CD4-positive, alpha-beta T cell treated with Interleukin-6 at 100 ng/mL for 8 hours (primary cell): Measurements from ENCODE around the gene CMTM2.
A peak's percentile ranks its signal among the peaks of the same experiment; 100 is the strongest.

Experiments used
- DNase-seq: peaks from one replicate; pipeline ENCODE4 v3.0.0-alpha.2; 2020; ENCODE audit warnings: mixed read lengths, low spot score

The CMTM2 gene

GRCh38 chr16:66578651-66579531 is at the start of gene CMTM2:
Gene CMTM2, plus strand, starts transcription at chr16:66579463. Its CDS starts 145 bp downstream, at chr16:66579608.
- DNase-seq = no peak

DNA sequence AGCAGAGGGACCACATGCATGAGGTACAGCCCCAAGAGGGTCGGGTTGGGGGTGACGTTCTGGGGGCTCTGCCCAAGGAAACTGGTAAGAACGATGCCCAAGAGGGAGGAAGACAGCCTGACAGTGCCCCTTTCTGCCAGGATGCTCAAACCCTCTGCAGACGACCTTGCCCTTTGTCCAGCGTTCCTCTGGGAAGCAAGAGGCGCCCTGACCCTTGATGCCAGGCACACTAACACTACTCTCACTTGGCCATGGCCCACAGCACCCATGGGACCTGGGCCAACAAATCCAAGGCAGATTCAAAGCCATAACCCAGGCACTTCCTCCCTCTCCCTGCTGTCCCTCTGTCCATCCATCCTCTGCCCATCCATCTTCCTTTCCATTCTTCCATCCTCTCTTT is 49.8 kb upstream of the CMTM2 start:
- no peak for DNase-seq

- no peak for DNase-seq
Measured at GRCh38 chr16:66534376-66534799, 44.9 kb upstream of the CMTM2 start.

- no peak for DNase-seq
Measured at GRCh38 chr16:66536525-66536924, 42.7 kb upstream of the CMTM2 start.

DNA sequence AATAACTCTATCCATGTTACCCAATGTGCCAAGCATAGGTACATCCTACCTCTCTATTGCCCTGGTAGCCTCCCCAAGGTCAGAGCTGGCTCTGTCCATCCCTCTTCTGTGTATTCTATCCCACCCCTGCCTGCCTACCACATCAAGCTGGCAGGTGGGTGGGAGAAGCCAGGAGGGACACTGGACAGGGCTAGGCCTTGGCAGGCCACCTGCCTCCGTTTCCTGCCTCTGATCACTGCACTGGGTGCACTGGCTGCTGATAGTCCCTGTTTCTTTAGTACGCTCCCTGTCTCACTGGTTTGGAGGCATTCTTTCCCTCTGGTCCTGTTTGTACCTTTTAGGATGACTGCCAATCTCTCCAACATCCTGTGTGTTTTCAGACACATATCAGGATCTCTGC is 42.0 kb upstream of the CMTM2 start:
- no peak for DNase-seq

DNA sequence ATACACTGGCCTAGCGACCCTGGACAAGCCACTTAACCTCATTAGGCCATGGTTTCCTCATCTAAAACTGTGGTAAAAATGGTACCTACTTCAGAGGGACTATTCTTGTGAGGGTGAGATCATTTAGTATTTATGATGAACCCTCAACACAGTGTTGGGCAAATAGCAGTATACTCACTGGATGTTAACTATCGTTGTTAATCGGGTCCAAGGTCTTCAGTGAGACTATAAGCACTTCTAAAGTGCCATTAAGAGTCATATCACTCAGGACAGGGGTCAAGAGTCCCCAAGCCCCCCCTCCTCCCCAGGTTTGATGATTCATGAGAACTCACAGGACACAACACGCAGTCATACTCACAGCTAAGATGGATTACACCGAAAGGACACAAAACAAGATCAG is 40.4 kb upstream of the CMTM2 start:
- DNase-seq = no peak

DNA sequence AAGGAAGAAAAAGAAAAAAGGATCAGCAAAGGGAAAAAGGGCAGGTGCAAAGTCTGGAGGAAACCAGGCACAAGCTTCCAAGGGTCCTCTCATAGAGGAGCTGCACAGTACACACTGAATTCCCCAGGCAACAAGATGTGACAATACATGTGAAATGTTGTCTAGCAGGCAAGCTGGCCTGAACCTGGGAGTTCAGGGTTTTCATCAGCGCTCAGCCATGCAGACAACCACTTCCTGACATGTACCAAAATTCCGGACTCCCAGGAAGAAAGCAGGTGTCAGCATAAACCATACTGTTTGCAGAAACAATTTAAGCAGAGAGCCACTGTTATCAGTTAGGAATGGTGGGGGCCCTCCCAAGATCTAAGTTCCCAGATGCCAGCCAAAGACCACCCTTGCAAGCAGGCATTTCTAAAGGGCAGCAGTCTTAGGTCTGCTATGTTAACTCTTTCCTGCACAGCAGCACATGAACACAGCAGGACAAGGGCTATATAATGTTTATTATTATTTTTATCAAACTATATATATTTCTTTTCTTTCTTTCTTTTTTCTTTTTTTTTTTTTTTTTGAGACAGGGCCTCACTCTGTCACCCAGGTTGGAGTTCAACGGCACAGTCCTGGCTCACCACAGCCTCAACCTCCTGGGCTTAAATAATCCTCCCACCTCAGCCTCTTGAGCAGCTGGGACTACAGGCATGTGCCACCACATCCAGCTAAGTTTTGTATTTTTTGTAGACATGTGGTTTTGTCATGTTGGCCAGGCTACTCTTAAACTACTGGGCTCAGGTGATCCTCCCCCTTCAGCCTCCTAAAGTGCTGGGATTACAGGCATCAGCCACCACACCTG is 39.4 kb upstream of the CMTM2 start:
- peak; percentile 17 for DNase-seq

DNA sequence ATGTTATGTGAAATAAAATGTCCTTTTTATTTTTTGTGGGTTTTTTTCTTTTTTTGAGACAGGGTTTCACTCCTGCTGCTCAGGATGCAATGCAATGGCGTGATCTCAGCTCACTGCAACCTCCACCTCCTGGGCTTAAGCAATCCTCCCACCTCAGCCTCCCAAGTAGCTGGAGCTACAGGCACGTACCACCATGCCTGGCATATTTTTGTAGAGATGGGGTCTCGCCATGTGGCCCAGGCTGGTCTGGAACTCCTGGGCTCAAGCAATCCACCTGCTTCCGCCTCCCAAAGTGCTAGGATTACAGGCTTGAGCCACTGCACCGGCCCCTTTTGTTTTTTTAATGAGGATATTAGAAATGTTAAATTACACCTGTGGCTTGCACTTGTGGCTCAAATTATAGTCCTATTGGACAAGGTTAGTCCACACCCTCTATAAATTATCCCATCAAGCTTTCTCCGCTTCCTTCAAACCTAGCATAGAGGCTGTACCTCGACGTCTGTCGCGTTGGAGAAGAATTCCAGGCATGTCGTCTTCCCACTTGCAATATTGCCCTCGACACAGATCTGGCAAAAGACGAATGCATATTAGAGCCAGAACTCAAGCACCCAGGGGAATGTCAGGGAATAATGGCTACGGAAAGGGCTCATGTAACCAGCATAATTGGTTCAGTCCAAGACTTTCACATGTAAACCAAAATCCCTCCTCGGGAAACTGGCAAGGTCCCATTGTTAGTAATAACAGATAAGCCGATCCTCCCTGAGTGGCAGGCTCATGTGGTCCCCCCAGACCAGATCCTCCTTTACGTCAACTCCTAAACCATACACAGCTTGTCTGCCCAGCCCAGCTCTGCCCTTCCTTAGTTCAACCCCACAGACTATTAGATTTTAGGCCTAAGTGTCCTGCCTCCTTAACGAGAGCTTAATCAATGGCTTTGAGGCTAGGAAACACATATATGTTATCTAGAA is 37.6 kb upstream of the CMTM2 start:
- no peak for DNase-seq

GRCh38 chr16:66542396-66542795 is 36.9 kb upstream of the CMTM2 start:
- no peak for DNase-seq

- DNase-seq = no peak
Measured at GRCh38 chr16:66543541-66543940, 35.7 kb upstream of the CMTM2 start.

- no peak for DNase-seq
Measured at GRCh38 chr16:66544016-66544757, 35.1 kb upstream of the CMTM2 start.

DNA sequence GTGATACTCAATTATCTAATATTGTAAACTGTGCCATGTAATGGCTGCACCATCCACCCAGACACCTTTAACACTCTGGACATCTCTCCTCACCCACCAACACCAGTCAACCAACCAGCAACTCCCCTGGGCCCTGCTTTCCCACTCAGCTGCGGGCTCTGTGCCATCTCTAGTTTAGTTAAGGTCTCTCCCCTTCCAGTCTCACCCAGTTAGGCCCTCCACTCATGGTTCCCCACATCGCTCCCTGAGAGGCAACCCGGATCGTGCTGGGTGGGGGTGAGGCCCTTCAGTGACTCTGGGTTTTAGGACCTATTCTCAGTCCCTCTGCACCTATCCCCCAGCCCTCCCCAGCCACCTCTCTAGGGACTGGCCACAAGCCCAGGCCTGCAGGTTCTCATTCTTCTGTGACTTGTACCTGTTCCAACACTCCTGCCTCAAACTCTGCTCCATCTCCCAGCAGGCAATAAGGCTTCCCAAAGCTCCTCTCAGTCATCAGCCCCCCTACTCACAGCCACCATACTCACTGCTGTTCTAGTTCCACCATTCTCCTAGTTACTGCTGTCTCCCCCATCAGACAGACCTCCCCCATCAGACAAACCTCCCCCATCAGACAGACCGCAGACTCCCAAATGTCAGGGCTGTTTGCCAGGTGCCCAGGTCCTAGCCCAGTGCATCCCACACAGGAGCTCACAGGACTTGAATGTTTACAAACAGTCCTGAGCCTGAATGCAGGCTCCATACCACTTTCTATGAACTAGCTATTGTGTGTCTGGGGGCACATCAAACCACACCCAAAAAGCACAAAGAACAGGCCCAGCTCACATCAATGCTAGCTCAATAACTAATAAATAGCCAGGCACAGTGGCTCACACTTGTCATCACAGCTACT is 31.9 kb upstream of the CMTM2 start:
- DNase-seq = no peak

DNA sequence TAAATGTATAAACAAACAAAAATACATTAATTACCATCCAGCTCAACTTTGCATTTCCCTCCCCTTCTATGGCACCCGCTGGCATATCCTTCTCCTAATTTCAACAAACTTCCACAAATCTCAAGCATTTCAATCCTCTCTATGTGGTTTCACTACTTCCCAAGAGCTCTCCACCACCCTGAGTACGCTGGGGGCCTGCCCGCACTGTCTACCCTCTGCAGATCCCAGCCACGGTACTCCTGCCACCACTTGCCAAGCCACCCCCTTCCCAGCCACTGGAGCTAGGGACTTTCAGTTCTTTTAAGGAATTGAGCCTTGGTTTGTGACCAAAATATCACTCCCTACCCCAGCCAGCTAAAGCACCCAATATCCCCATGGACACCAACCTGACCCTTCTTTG is 31.2 kb upstream of the CMTM2 start:
- no peak for DNase-seq

GRCh38 chr16:66548868-66549267 is 30.4 kb upstream of the CMTM2 start:
- DNase-seq = no peak

DNA sequence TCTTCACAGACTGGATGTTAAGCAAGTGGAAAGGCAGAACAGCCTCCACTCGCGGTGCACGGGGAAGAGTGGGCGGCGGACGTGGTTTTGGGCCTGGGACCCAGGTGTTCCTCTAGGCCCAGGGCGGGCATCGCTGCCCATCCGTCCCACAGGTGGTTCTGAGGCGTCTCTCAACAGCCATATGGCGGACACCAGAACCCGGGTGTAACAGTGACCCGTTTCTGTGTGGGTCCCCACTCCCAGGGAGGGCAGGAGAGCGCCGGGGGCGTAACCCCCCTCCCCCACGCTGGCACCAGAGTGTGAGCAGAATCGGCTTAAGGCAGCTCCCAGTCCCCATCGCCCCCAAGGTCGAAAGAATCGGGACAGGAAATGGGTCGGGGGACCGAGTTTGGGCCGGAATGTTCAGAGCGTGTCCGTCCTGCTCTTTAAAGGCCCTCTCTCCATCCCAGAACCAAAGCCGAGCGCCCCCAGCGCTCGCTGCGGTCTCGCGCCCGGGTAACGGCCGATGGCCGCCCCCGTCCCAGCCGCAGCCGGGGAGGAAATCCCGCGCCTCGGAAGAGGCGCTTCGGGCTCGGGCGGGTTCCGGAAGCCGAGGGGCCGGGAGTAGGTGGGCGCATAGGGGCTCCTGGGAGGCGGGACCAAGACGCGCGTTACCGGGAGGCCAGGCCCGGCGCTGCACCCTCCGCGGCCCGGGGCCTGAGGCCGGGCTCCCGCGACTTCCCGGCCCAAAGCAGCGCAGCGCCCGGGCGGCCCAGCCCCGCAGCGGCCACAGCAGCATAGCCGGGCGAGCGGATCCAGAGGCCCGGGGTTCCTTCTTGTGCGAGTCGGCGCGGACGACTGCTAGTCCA is 29.8 kb upstream of the CMTM2 start, which contains the start of gene TK2:
TK2 (minus strand) TSS at position 839 of the 848 bp plus-strand sequence; CDS start at position 778, 61 bp downstream.
- peak; percentile 31 for DNase-seq

DNA sequence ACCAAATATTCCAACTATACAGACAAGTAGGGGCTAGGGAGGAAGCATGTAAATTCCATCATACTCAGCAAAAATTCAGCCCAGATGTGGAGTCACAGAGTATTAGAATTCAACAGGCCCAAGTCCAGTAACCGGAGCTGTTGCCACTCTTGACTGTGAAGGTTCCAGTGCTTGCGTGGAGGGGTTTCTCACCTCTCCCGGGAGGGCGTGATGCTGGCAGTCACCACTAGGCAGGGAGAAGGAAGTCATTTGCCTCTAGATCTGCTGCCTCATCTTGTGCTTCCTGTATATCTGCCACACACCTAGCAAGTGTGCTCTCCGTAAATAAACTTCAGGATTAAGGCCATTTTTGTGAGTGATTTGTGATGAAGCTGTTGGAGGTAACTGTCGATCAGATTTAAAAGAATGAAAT is 27.9 kb upstream of the CMTM2 start:
- DNase-seq = peak; percentile 67

DNA sequence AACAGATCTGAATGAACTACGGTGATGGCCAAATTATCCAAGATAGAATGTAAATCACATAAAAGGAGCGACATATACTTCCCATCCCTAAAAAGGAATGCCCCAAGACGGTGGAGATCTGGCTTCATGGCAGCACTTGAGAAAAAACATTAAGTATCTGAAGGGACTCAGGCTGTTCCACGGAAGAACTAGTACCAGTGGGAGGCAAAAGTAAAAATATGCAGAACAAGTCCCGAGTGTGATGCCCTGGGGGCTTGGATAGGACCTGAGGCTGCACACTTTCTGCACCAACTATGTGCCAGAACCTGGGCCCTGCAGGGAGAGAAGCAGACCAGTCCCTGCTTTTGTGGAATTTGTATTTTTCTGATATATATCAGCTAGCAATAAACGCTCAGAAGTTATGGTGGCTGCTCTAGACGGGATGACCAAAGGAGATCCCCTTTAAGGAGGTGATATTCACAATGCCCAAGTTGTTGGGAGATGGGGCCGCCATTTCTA is 27.4 kb upstream of the CMTM2 start:
- no peak for DNase-seq

- peak; percentile 91 for DNase-seq
Measured at GRCh38 chr16:66552286-66553177, 26.7 kb upstream of the CMTM2 start, which contains the start of gene CKLF. Gene CKLF, plus strand, starts transcription at chr16:66552576. Its CDS starts 140 bp downstream, at chr16:66552716.
